Panc1 (cell line): ENCODE data around the gene DGKZ.

Source experiments
- POLR2AphosphoS5 ChIP-seq: IDR thresholded peaks from 2 replicates; pipeline ENCODE4 v1.6.1; 2012; ENCODE audit warnings: mild to moderate bottlenecking, low read depth, low read length, moderate library complexity
- SIN3A ChIP-seq: IDR thresholded peaks from 2 replicates; pipeline ENCODE4 v1.6.1; 2012; ENCODE audit warnings: low read depth, mild to moderate bottlenecking, low read length, moderate library complexity, borderline replicate concordance; ENCODE audit not compliant: insufficient read depth
- TCF7L2 ChIP-seq: IDR thresholded peaks from 2 replicates; pipeline ENCODE4 v1.6.1; 2011; ENCODE audit warnings: mild to moderate bottlenecking, low read depth, low read length, inconsistent platforms
- TF ChIP-seq, protein P1 (sequence below): fragments of 450-650 bp; IDR thresholded peaks from 2 replicates; pipeline ENCODE4 v1.5.1; 2017; ENCODE audit warnings: mild to moderate bottlenecking
- TF ChIP-seq, protein P2 (sequence below), 2 experiments: IDR thresholded peaks; 2 replicates each; pipeline ENCODE4 v1.6.1; 2011 to 2012; ENCODE audit warnings: low read depth in 2 of 2, control low read depth in 1 of 2, low read length in 1 of 2, mild to moderate bottlenecking in 1 of 2, moderate library complexity in 1 of 2; ENCODE audit not compliant: insufficient read depth in 1 of 2

DNA sequence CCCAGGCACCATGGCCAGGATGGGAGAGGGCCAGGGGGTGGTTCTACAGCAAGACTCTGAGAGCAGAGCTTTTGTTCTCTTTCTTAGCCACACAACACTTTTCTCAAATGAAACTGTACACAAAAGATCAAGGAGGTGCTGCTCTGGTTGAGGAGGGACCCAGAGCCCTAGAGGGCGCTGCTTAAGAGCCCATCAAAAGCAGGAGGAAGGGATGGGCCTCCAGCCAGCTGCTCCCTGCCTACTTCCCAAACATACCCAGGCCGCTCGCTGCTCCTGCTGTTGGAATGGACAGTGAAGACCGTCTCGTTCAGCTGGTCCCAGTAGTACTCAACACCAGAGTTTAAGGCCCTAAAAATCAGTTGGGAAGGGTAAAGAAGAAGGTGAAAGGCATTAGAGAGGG lies 62.8 kb downstream of the DGKZ start:
- TF ChIP-seq, protein P1, sequence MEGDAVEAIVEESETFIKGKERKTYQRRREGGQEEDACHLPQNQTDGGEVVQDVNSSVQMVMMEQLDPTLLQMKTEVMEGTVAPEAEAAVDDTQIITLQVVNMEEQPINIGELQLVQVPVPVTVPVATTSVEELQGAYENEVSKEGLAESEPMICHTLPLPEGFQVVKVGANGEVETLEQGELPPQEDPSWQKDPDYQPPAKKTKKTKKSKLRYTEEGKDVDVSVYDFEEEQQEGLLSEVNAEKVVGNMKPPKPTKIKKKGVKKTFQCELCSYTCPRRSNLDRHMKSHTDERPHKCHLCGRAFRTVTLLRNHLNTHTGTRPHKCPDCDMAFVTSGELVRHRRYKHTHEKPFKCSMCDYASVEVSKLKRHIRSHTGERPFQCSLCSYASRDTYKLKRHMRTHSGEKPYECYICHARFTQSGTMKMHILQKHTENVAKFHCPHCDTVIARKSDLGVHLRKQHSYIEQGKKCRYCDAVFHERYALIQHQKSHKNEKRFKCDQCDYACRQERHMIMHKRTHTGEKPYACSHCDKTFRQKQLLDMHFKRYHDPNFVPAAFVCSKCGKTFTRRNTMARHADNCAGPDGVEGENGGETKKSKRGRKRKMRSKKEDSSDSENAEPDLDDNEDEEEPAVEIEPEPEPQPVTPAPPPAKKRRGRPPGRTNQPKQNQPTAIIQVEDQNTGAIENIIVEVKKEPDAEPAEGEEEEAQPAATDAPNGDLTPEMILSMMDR = no peak; the same call in 1 of the 2 replicates
- TF ChIP-seq POLR2AphosphoS5 = no peak
- no peak for TF ChIP-seq TCF7L2
- no peak for TF ChIP-seq SIN3A
- TF ChIP-seq, protein P2, sequence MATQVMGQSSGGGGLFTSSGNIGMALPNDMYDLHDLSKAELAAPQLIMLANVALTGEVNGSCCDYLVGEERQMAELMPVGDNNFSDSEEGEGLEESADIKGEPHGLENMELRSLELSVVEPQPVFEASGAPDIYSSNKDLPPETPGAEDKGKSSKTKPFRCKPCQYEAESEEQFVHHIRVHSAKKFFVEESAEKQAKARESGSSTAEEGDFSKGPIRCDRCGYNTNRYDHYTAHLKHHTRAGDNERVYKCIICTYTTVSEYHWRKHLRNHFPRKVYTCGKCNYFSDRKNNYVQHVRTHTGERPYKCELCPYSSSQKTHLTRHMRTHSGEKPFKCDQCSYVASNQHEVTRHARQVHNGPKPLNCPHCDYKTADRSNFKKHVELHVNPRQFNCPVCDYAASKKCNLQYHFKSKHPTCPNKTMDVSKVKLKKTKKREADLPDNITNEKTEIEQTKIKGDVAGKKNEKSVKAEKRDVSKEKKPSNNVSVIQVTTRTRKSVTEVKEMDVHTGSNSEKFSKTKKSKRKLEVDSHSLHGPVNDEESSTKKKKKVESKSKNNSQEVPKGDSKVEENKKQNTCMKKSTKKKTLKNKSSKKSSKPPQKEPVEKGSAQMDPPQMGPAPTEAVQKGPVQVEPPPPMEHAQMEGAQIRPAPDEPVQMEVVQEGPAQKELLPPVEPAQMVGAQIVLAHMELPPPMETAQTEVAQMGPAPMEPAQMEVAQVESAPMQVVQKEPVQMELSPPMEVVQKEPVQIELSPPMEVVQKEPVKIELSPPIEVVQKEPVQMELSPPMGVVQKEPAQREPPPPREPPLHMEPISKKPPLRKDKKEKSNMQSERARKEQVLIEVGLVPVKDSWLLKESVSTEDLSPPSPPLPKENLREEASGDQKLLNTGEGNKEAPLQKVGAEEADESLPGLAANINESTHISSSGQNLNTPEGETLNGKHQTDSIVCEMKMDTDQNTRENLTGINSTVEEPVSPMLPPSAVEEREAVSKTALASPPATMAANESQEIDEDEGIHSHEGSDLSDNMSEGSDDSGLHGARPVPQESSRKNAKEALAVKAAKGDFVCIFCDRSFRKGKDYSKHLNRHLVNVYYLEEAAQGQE (IDR thresholded peaks at IDR 0.05; ENCODE audit: insufficient read depth in 1 of 2, low read depth in 2 of 2, low read length in 1 of 2) = no peak
